GM20431 (cell line): ENCODE data around the gene HEATR5A.
"Not testable (repeated sequence)": the region's sequence is repeated elsewhere in the genome, so short reads cannot be mapped to it uniquely, and the experiment has no call there.

ENCODE experiments used
- in situ Hi-C: fragments of 300-500 bp; cut with MseI, MboI; formaldehyde crosslinking; loops from one replicate; pipeline ENCODE4 v1.15.0; 2020; ENCODE audit warnings: low sequenced_read_pairs; ENCODE audit not compliant: unreplicated experiment

The HEATR5A gene

GRCh38 chr14:31420319-31421111 lies at the start of gene HEATR5A:
Gene HEATR5A, minus strand, starts transcription at chr14:31420550. Its CDS starts 17,575 bp downstream, at chr14:31402975.
- in situ Hi-C loops = no loop called here

- in situ Hi-C loops = no loop called here
Measured at GRCh38 chr14:31466554-31466953, 46.2 kb upstream of the HEATR5A start.

GRCh38 chr14:31465111-31465510 lies 44.8 kb upstream of the HEATR5A start:
- in situ Hi-C loops = no loop called here

- in situ Hi-C loops = not testable (repeated sequence)
Measured at GRCh38 chr14:31462450-31462849, 42.1 kb upstream of the HEATR5A start.

- in situ Hi-C loops = no loop called here
Measured at GRCh38 chr14:31461545-31461944, 41.2 kb upstream of the HEATR5A start.

GRCh38 chr14:31457665-31458659 lies 37.6 kb upstream of the HEATR5A start:
- in situ Hi-C loops = no loop called here

- in situ Hi-C loops = no loop called here
Measured at GRCh38 chr14:31456841-31457664, 36.7 kb upstream of the HEATR5A start, which contains the start of gene DTD2. Gene DTD2, minus strand, starts transcription at chr14:31457506. Its CDS starts 113 bp downstream, at chr14:31457393.

- in situ Hi-C loops = no loop called here
Measured at GRCh38 chr14:31449971-31450610, 29.7 kb upstream of the HEATR5A start.

- in situ Hi-C loops = no loop called here
Measured at GRCh38 chr14:31449136-31449535, 28.8 kb upstream of the HEATR5A start.

GRCh38 chr14:31445703-31446102 lies 25.4 kb upstream of the HEATR5A start:
- in situ Hi-C loops = no loop called here

- in situ Hi-C loops = no loop called here
Measured at GRCh38 chr14:31442284-31442683, 21.9 kb upstream of the HEATR5A start.

- in situ Hi-C loops = no loop called here
Measured at GRCh38 chr14:31441273-31442111, 21.1 kb upstream of the HEATR5A start.

- in situ Hi-C loops = no loop called here
Measured at GRCh38 chr14:31440280-31440679, 19.9 kb upstream of the HEATR5A start.

GRCh38 chr14:31439561-31439960 lies 19.2 kb upstream of the HEATR5A start:
- in situ Hi-C loops = no loop called here

GRCh38 chr14:31437045-31437691 lies 16.8 kb upstream of the HEATR5A start:
- in situ Hi-C loops = not testable (repeated sequence)

GRCh38 chr14:31435276-31435675 lies 14.9 kb upstream of the HEATR5A start:
- in situ Hi-C loops = no loop called here

- in situ Hi-C loops = no loop called here
Measured at GRCh38 chr14:31430634-31431264, 10.4 kb upstream of the HEATR5A start.

GRCh38 chr14:31429791-31430190 lies 9.4 kb upstream of the HEATR5A start:
- in situ Hi-C loops = no loop called here
